Endothelial cell of umbilical vein (primary cell): Measurements from ENCODE around the gene CADPS. TPM values are rescaled to one million over a fixed set of nuclear protein-coding genes. Genes with fewer than 3 reads are reported as not detected.

Experiments used
- BruUV-seq: library from RNA; stranded (reverse); fragments of 400-500 nt; replicated peaks from 2 replicates; lab custom pipeline; 2021; lab: Mats Ljungman, UMichigan
- CTCF ChIA-PET: fragments of 300-600, 350-600 bp; sonication (Branson Sonifier 250); formaldehyde crosslinking; loops from one replicate; lab custom pipeline; 2021; ENCODE audit warnings: antibody characterized with exemption, inconsistent platforms; lab: Charles Lee
- POLR2A ChIA-PET: fragments of 300-600, 350-600 bp; sonication (Branson Sonifier 250); formaldehyde crosslinking; loops from one replicate; lab custom pipeline; 2021; ENCODE audit warnings: antibody characterized with exemption, inconsistent platforms; lab: Charles Lee
- DNase-seq: peaks from one replicate; pipeline ENCODE4 v3.0.0-alpha.2; 2011; ENCODE audit warnings: low read depth, low spot score
- FAIRE-seq: peaks from 2 replicates; lab custom pipeline; 2011; peaks lifted over from hg19 to GRCh38; lab: Jason Lieb, UNC
- H2AFZ ChIP-seq: 2 replicates; pipeline ENCODE4 v1.6.0; 2012; ENCODE audit warnings: low read depth, low read length, control low read depth, inconsistent platforms
- H3K27ac ChIP-seq: 2 replicates; pipeline ENCODE4 v1.5.1; 2011; ENCODE audit warnings: low read depth, mild to moderate bottlenecking, control low read depth, low read length, moderate library complexity; ENCODE audit not compliant: insufficient read depth
- H3K27me3 ChIP-seq, 2 experiments: 2 replicates each; pipeline versions ENCODE4 v1.6.0 to v1.6.1; 2011; ENCODE audit warnings: low read length in 2 of 2, mixed read lengths in 1 of 2; ENCODE audit not compliant: control insufficient read depth in 2 of 2, insufficient read depth in 2 of 2
- H3K36me3 ChIP-seq, 2 experiments: 2 replicates in 1 of 2; 3 replicates in 1 of 2; pipeline ENCODE4 v1.5.1; 2011; ENCODE audit warnings: low read length in 2 of 2, mild to moderate bottlenecking in 1 of 2, moderate library complexity in 1 of 2; ENCODE audit not compliant: control insufficient read depth in 2 of 2, insufficient read depth in 2 of 2; ENCODE audit errors: extremely low read depth in 1 of 2
- H3K4me1 ChIP-seq: 3 replicates; pipeline ENCODE4 v1.5.1; 2011; ENCODE audit warnings: mild to moderate bottlenecking, low read length; ENCODE audit not compliant: control insufficient read depth, insufficient read depth; ENCODE audit errors: extremely low read depth
- H3K4me2 ChIP-seq: 2 replicates; pipeline ENCODE4 v1.6.1; 2011; ENCODE audit warnings: low read length, control low read depth, mixed read lengths; ENCODE audit not compliant: insufficient read depth
- H3K4me3 ChIP-seq, 3 experiments: fragments of 200-600 bp in 1 of 3; sonication (generic), shearing (Covaris generic) in 1 of 3; replicated peaks in 1 of 3; 2 replicates each; pipeline ENCODE4 v1.5.1; 2011 to 2016; ENCODE audit warnings: control low read depth in 3 of 3, low read length in 3 of 3, mild to moderate bottlenecking in 2 of 3, inconsistent platforms in 1 of 3, low read depth in 1 of 3, moderate library complexity in 1 of 3; ENCODE audit not compliant: insufficient read depth in 1 of 3
- H3K79me2 ChIP-seq: 2 replicates; pipeline ENCODE4 v1.6.0; 2012; ENCODE audit warnings: low read length, inconsistent platforms; ENCODE audit not compliant: control insufficient read depth, insufficient read depth
- H3K9ac ChIP-seq: replicated peaks from 2 replicates; pipeline ENCODE3; 2011; ENCODE audit warnings: low read length, control low read depth; ENCODE audit not compliant: insufficient read depth; ENCODE audit errors: extremely low read depth
- H3K9me1 ChIP-seq: replicated peaks from 3 replicates; pipeline ENCODE4 v1.6.0; 2011; ENCODE audit warnings: mild to moderate bottlenecking, low read length; ENCODE audit not compliant: control insufficient read depth, insufficient read depth; ENCODE audit errors: extremely low read depth
- H3K9me3 ChIP-seq: replicated peaks from 2 replicates; pipeline ENCODE4 v1.5.1; 2012; ENCODE audit warnings: low read length, inconsistent platforms; ENCODE audit not compliant: control insufficient read depth, insufficient read depth
- H4K20me1 ChIP-seq: replicated peaks from 2 replicates; pipeline ENCODE3; 2011; ENCODE audit warnings: mild to moderate bottlenecking, low read length; ENCODE audit not compliant: control insufficient read depth, insufficient read depth; ENCODE audit errors: extremely low read depth
- EZH2 ChIP-seq: IDR thresholded peaks from 2 replicates; pipeline ENCODE4 v1.6.1; 2012; ENCODE audit warnings: borderline replicate concordance, low read depth, mild to moderate bottlenecking, moderate library complexity, low read length, inconsistent platforms; ENCODE audit not compliant: severe bottlenecking
- FOS ChIP-seq: IDR thresholded peaks from 2 replicates; pipeline ENCODE4 v1.6.1; 2011; ENCODE audit warnings: mild to moderate bottlenecking, low read length, moderate library complexity, borderline replicate concordance; ENCODE audit not compliant: insufficient read depth
- GATA2 ChIP-seq: IDR thresholded peaks from 2 replicates; pipeline ENCODE4 v1.7.0; 2011; ENCODE audit warnings: low read depth, mild to moderate bottlenecking, moderate library complexity, mixed read lengths, low read length; ENCODE audit not compliant: insufficient read length, insufficient read depth
- MYC ChIP-seq: IDR thresholded peaks from one replicate; pipeline ENCODE4 v1.6.1; 2011; ENCODE audit warnings: mild to moderate bottlenecking, low read depth, low read length
- POLR2A ChIP-seq: IDR thresholded peaks from 2 replicates; pipeline ENCODE4 v1.6.1; 2012; ENCODE audit warnings: low read depth, mild to moderate bottlenecking, control low read depth, low read length
- POLR2AphosphoS5 ChIP-seq: IDR thresholded peaks from 2 replicates; pipeline ENCODE4 v1.6.1; 2012; ENCODE audit warnings: low read depth, mild to moderate bottlenecking, control low read depth, low read length, moderate library complexity; ENCODE audit not compliant: insufficient read depth
- dilution Hi-C: fragments of 300-500 bp; cut with MboI; formaldehyde crosslinking; loops from one replicate; pipeline ENCODE4 v1.15.0; 2019; ENCODE audit warnings: low sequenced_read_pairs; ENCODE audit not compliant: extremely low pct_ligation_motif_present
- intact Hi-C: fragments of 100-400 bp; cut with micrococcal nuclease; formaldehyde crosslinking; loops from one replicate; pipeline ENCODE4 v1.10.0; 2022
- polyA plus RNA-seq, 4 experiments: library from polyadenylated mRNA; depleted of rRNA in 3 of 4; stranded (reverse) in 3 of 4; unstranded in 1 of 4; fragments of >200 nt; gene quantifications; 2 replicates each; pipeline versions ENCODE4 v1.2.1 to v1.2.3, GENCODE V29; 2011 to 2012; ENCODE audit warnings: missing spikeins in 1 of 4
- total RNA-seq: library from RNA; stranded (reverse); gene quantifications from 2 replicates; pipeline ENCODE4 v1.2.3, GENCODE V29; 2021
- TF ChIP-seq, protein P1 (sequence below), 2 donors: IDR thresholded peaks; 1 replicate in 1 of 2; 2 replicates in 1 of 2; pipeline ENCODE4 v1.5.1; 2011; ENCODE audit warnings: low read length in 2 of 2, mild to moderate bottlenecking in 2 of 2, moderate library complexity in 2 of 2, control low read depth in 1 of 2, inconsistent platforms in 1 of 2, low read depth in 1 of 2; ENCODE audit not compliant: insufficient read depth in 1 of 2; ENCODE audit errors: extremely low read depth in 1 of 2

CADPS gene
- total and polyA plus RNA-seq, 2 donors (not counting 3 experiments of a cell fraction or from before 2014, with no cell fraction given), result not detected

- Histone ChIP-seq H3K27me3 (peaks cover 5 to 20% of the 10 kb centered on the region in 2 experiments), H3K4me2 (no peak overlapping the region), H3K79me2 (no peaks in the 10 kb centered on the region), H3K9me1 (no peaks in the 10 kb centered on the region), H3K9me3 (no peaks in the 10 kb centered on the region), H3K4me1 (no peaks in the 10 kb centered on the region), H2AFZ (no peak overlapping the region), H4K20me1 (no peaks in the 10 kb centered on the region), H3K27ac (no peak overlapping the region), H3K36me3 (no peaks in the 10 kb centered on the region), H3K9ac (no peak overlapping the region), H3K4me3 (no peak overlapping the region)
- intact Hi-C loops (no loop called here), dilution Hi-C loops (no loop called here)
- ChIA-PET CTCF (interaction anchor here (1.0 kb wide), 1 partner anchor 19 kb away, joined by 3 read pairs; no protein-coding TSS in a partner anchor), POLR2A (no interaction called here)
- DNase-seq (no peak), FAIRE-seq (no peak)
- no peak for TF ChIP-seq POLR2A
- no peak for TF ChIP-seq MYC
- no peak for TF ChIP-seq POLR2AphosphoS5
- BruUV-seq, result no TSS peak
Observed at GRCh38 chr3:62534326-62534725, 340.9 kb downstream of the CADPS start.

DNA sequence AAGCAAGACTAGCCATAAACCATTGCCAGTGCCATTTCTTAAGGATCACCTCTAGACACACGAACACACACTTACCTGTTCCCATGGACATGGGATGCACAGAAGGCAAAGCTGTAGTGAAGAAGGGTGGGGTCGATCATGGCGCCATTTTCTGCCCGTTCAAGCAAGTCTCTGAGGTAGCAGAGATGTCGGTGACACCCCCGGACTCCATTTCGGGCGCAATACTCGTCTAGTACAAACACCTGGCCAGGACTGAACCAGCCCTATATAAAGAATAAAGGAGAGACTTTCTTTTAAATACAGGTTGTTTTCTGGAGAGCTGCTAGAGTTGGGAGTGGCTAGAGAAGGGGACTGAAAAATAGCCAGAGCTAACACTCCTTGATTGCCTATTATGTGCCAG lies 342.4 kb downstream of the CADPS start:
- H3K4me1 ChIP-seq, result no peaks in the 10 kb centered on the region
- no peak overlapping the region for H3K4me2 ChIP-seq
- no peak for DNase-seq
- no peaks in the 10 kb centered on the region for H3K36me3 ChIP-seq
- FAIRE-seq, result no peak
- no peak overlapping the region for H3K4me3 ChIP-seq
- no peak overlapping the region for H3K9ac ChIP-seq
- H3K9me1 ChIP-seq, result no peaks in the 10 kb centered on the region
- H3K27me3 ChIP-seq, result peaks cover 2 to 10% of the 10 kb centered on the region in 2 experiments
- H3K79me2 ChIP-seq, result no peaks in the 10 kb centered on the region
- dilution Hi-C loops, result no loop called here
- H4K20me1 ChIP-seq, result no peaks in the 10 kb centered on the region
- no peaks in the 10 kb centered on the region for H3K9me3 ChIP-seq
- ChIA-PET CTCF (no interaction called here), POLR2A (no interaction called here)
- no peak overlapping the region for H2AFZ ChIP-seq
- no peak for TF ChIP-seq GATA2
- no peak for TF ChIP-seq POLR2A
- no peak for TF ChIP-seq EZH2
- TF ChIP-seq MYC, result no peak
- TF ChIP-seq FOS, result no peak
- TF ChIP-seq POLR2AphosphoS5, result no peak
- TF ChIP-seq, protein P1, sequence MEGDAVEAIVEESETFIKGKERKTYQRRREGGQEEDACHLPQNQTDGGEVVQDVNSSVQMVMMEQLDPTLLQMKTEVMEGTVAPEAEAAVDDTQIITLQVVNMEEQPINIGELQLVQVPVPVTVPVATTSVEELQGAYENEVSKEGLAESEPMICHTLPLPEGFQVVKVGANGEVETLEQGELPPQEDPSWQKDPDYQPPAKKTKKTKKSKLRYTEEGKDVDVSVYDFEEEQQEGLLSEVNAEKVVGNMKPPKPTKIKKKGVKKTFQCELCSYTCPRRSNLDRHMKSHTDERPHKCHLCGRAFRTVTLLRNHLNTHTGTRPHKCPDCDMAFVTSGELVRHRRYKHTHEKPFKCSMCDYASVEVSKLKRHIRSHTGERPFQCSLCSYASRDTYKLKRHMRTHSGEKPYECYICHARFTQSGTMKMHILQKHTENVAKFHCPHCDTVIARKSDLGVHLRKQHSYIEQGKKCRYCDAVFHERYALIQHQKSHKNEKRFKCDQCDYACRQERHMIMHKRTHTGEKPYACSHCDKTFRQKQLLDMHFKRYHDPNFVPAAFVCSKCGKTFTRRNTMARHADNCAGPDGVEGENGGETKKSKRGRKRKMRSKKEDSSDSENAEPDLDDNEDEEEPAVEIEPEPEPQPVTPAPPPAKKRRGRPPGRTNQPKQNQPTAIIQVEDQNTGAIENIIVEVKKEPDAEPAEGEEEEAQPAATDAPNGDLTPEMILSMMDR (IDR thresholded peaks at IDR 0.05; ENCODE audit: extremely low read depth in 1 of 2, insufficient read depth in 1 of 2, low read depth in 1 of 2, low read length in 2 of 2), result no peak
- no TSS peak for BruUV-seq
- intact Hi-C loops, result no loop called here
- no peak overlapping the region for H3K27ac ChIP-seq
